Neural progenitor cell (in vitro differentiated cells): ENCODE measurements around the gene RPS27L.

Experiments
- EZH2 ChIP-seq: fragments of 200-600 bp; sonication (generic); IDR thresholded peaks from 2 replicates; pipeline ENCODE4 v1.6.1; 2017; ENCODE audit warnings: antibody characterized with exemption, mild to moderate bottlenecking, moderate library complexity
- TF ChIP-seq, protein P1 (sequence below): fragments of 200-600 bp; sonication (generic); IDR thresholded peaks from 2 replicates; pipeline ENCODE4 v1.5.1; 2017; ENCODE audit warnings: antibody characterized with exemption, mild to moderate bottlenecking

DNA sequence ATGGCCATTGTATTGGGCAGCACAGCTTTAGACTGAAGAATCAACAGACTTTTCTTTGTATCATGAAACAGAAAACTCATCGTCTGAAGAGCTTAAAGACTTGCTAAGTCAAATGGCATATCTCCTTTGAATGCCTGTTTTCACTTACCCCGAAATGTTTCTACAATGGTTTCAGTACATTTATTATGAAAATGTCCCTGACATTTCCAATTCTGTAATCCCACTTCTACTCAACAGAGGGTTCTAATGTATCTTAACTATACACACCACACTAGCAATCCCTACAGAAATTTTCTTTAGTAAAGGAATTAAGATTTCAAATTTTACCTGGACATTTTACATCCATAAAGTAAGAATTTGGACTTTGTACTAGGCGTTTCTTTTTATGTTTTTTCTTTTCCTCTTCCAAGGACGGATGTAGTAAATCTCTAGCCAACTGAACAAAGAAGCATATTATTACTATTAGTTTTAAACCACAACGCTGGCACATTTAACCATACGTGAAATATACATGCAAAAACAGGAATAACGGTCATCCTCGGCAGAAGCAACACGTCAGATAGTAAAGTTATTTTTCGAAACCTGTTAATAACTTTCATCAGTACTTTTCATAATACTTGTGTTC lies 1.1 kb downstream of the RPS27L start:
- TF ChIP-seq, protein P1, sequence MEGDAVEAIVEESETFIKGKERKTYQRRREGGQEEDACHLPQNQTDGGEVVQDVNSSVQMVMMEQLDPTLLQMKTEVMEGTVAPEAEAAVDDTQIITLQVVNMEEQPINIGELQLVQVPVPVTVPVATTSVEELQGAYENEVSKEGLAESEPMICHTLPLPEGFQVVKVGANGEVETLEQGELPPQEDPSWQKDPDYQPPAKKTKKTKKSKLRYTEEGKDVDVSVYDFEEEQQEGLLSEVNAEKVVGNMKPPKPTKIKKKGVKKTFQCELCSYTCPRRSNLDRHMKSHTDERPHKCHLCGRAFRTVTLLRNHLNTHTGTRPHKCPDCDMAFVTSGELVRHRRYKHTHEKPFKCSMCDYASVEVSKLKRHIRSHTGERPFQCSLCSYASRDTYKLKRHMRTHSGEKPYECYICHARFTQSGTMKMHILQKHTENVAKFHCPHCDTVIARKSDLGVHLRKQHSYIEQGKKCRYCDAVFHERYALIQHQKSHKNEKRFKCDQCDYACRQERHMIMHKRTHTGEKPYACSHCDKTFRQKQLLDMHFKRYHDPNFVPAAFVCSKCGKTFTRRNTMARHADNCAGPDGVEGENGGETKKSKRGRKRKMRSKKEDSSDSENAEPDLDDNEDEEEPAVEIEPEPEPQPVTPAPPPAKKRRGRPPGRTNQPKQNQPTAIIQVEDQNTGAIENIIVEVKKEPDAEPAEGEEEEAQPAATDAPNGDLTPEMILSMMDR = no peak
- TF ChIP-seq EZH2 = no peak
